Activated CD4-positive, alpha-beta T cell treated with anti-CD3 and anti-CD28 coated beads, Interleukin-2, amount 50 U/mL, for 24 hours (primary cell): ENCODE measurements around the gene FBXO38.

ENCODE experiments used
- DNase-seq, 2 donors: peaks; one replicate each; pipeline ENCODE4 v3.0.0-alpha.2; 2020; ENCODE audit warnings: low read depth in 1 of 2, low spot score in 1 of 2

Gene FBXO38

DNA sequence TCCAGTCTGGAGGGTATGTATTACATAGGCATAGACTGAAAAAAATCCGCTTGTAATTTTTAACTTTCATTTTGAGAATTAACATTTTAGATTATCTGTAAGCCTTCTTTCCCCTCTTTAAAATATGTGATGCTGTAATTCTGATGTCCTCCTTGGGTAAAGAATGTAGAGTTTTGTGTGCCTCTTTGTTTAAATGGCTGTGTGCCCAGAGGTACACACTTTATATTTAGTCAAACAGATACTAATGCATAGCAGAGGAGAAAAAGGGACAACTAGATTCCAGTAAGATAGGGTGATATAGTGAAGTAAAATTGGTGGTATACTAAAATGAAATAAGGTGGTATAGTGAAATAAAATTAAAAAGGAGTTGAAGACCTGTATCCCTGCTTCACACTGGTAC is 1.3 kb downstream of the FBXO38 start:
- DNase-seq: no peak

DNA sequence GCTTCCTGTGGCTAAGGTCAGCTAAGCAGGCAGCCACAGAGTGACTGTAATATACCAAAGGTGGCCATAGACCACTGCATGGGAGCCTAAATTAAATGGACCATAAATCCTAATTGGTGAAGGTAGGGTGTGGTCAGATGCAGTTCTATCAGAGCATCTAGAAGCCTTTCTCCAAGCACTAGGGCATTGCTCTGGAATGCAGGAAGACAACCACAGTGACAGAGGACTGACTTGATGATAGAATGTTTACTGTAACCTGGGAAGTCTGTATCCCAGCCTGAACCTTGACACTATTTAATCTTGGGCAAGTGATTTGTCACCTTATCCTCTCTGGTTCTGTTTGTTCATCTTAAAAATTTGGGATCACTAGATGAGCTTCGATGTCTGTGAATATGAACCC is 2.3 kb downstream of the FBXO38 start:
- DNase-seq: no peak

DNA sequence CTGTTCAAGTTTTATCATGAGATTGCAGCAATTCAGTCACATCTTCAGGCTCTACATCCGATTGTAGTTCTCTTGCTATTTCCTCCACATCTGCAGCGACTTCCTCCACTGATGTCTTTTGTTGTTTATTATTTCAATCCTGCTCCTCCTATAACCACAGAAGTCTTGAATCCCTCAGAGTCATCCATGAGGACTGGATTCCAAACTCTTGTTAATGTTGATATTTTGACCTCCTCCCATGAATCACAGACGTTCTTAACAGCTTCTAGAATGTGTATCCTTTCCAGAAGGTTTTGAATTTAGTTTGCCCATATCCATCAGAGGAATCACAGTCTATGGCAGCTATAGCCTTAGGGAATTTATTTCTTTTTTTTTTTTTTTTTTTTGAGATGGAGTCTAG is 3.6 kb downstream of the FBXO38 start:
- no peak for DNase-seq

DNA sequence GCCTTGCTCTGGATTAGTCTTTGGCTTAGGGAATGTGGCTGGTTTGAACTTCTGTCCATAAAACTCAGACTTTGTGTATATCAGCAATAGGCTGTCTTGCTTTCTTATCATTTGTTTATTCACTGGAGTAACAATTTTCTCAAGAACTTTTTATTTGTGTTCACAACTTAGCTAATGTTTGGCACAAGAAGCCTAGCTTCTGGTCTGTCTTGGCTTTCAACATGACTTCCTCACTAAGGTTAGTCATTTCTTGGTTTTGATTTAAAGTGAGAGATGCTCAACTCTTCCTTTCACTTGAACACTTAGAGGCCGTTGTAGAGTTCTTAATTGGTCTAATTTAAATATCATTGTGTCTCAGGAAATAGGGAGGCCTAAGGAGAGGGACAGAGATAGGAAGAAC is 4.9 kb downstream of the FBXO38 start:
- no peak for DNase-seq

DNA sequence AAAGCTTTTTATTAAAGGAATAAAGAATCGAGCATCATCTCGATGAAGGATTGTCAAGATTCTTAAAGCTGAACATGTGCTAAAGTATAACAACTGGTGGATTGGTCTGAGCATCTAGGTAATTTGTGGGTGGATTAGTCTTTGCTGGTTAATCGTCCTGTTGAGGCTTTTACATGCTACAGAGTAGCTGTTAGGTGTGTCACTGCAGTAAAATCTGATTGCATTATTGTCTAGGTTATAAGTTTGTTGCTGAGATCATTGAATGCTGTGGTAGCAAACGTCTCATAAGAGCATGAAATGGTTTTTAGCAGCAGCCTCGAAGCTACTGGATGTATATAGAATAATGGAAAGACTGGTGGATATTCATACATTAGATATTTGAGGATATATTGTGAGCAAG is 7.2 kb downstream of the FBXO38 start:
- no peak for DNase-seq

DNA sequence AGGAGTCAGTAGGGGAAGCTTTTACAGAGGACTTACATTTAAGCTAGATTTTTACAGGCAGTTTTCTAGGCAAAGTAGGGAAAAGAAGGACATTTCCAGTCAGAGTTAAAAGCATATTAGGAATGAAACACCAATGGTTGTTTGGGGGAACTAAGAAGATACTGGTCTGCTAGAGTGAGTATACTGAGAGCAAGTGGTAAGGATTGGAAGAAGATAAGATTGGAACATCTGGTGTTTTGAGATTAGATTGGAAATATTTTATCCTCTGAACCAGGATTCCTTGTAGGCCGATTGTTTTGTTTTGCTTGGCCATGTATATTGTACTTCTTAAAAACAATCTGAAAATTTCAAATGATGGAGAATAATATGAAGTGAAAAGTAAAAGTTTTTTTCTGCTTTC is 7.7 kb downstream of the FBXO38 start:
- DNase-seq: no peak

DNA sequence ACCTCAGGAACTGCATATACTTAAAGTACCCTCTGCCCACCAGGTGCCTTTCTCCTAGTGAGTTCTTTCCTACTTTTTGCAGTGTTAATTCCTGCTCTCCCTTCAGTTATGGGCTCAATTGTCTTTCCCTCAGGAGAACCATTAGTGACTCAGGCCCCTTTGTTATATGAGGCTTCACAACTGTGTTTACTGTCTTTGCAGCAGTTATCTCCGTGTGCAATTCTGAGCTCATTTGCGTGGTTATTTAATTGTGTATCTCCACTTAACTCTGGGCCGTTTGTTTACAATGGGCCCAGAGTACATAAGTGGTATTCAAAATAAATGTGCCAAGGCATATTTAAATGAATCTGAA is 9.6 kb downstream of the FBXO38 start:
- DNase-seq: no peak

DNA sequence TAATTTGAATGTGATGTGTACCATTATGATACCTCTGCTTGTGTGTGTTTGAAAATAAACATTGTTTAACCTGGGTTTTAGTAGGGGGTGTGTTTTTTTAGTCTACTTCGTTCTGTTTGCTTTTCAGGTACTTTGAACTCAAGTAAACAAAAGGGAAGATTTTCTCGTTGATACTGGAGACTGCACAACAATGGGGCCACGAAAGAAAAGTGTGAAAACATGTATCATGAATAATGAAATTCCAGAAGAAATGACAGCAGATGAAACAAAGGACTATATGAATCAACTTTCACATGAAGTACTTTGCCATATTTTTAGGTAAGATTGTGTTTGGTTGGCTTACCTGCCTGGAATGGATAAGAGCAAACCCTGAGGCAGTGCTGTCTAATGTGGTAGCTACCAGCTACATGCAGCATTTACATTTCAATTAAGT is 10.8 kb downstream of the FBXO38 start:
- no peak for DNase-seq

DNA sequence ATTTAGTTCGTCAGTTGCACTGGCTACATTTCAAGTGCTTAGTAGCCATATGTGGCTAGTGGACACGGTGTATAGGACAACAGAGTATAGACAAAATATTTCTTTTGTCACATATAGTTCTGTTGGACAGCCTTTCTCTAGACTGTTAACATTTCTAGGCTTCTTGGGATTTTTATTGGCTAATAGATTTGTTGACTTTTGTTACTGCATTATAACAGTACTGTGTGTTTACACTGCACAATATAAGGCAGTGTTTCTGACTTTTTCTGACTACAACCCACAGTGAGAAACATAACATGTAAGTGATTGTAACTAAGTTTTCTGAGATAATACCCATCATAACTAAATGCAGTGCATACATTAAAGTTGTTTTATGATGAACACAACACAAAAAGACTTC is 11.3 kb downstream of the FBXO38 start:
- DNase-seq: no peak

DNA sequence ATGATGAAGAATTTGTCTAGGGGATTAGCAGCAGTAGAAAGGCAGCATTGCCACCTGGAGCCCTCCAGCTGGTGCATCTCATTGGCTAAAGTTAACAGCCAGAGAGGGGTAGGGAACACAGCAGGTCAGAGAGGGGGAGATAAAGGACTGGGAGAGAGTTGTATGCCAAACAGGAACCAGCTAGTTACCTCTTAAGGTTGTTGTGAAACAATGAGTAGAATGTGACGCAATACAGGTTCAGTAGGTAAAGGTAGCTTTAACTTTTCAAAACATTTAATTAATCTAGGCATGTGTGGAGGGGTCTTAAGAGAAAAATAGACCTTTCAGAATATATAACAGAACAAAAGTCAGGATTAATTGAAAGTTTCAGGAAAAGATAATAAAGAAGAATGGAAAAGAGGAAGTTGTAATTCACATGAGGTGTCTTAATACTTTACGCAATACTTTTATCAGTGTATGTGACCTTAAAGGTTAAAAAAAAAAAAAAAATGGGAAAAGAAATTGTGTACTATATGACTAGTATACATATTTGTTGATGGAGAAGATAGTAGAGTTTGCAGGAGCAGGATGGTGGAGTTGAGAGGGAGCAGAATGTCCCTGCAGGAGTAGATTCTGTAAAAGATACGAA is 14.3 kb downstream of the FBXO38 start:
- DNase-seq: no peak

DNA sequence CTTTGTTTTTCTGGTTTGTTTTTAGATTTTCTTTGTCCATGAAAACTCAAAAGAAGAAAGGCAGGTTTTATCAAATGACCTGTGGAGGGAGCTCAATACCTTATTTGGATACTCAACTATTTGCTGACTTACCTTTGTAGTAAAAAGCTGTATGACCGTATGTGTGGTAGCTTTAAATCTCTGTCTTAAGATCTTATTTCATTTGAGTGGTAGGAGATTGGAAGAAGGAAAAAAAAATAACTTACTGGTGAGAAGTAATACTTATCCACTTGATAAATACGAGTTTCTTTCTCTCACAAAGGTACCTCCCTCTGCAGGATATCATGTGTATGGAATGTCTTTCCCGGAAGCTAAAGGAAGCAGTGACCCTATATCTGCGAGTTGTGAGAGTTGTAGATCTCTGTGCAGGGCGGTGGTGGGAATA is 15.0 kb downstream of the FBXO38 start:
- no peak for DNase-seq

DNA sequence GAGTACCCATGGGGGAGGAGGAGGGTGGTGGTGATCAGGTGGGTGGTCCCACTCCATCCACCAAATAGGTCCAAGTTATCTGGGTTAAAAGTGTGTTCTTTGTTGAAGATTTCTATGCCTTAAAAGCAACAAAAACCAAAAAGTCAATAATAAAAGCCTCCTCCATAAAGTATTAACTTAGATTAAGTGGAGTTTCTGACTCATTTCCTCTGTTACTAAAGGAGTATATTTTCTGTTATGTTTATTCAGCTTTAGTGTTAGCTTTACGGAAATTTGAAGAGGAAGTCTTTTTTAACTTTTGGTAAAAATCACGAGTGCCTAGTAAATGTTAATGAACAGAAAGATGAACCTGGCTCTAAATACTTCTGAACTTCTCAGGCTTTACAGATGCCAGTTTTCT is 17.8 kb downstream of the FBXO38 start:
- no peak for DNase-seq

DNA sequence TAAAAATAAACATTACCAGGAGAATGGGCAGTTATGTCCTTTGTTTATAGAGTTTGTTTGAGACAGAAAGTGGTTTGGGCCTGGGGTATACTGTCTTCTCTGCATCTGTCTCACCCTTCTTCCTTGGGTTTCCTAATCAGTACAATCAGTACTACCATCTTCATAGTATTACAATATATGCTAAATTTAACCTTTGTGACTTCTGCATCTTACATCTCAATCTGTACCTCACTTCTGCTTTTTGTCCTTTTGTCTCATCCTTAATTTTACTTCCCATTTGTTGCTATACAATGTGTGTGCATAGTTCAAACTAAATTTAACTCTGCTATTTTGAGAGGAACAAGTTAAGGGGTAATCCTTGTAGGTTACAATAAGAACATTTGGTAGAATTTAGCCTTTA is 19.6 kb downstream of the FBXO38 start:
- no peak for DNase-seq

DNA sequence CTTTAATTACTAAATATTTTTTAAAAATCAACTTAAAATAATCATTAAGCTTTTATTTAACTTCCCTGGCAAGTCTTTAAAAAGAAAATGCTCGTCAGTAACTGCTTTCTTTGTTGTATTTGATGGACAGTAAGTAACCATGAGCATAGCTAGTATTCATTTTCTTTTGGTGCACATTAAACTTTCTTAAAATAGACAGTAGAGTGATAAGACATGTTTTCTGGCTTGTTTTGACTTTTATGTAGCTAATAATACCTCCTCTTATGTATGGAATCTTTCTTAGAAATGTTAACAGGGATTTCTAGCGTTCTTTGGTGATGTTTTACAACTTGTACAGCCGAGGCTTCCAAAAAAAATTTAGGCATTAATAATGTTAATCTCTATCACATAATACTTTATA is 22.6 kb downstream of the FBXO38 start:
- no peak for DNase-seq

DNA sequence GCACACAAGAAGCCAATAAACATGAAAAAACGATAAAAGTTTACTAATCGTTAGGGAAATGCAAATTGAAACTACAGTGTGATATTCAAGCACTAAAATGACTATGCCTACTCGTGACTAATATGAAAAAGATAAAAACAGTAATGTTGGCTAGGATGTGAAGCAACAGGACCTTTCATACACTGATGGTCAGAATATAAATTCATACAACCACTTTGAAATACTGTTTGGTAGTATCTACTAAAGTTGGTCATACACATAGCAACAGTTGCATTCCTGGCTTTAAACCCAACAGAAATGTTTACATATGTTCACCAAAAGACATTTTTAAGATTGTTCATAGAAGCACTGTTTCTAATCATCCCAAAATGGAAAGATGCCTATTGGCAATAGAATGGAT is 24.3 kb downstream of the FBXO38 start:
- no peak for DNase-seq

DNA sequence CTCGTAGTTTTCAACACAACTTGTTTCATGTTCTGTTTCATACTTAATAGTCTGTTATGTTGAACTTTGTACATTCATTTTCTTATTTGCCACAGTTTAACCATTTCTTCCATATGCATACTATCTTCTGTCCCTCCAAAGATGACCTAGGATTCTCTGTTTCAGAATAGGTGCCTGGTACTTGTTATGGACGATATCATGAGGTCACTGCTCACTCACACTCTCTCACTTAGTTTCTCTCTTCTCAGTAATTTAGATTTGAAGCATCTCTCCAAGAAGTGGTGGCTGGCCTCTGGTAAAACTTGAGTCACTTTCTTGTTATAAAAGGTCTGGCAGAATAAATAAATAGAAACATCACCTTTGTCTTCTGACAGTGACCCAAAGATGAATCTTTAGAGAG is 28.4 kb downstream of the FBXO38 start:
- DNase-seq: no peak

DNA sequence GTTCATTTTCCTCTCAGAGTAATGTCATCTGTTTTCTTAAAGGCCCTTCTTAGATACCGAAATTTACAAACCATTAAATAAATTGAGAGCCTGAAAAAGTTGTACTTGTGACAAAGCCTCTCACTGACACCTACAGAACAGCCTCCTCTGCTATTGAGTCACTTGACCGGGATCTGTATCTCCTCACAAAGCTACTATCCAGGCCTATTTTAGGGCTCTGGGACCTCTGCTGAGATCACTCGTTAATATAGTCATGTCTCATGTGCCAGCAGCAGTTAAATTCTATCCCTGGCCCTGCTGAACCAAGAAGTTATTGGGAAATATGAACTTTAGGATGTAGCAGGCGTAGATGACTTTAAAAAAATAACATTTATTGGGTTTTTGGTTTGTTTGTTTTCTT is 31.1 kb downstream of the FBXO38 start:
- no peak for DNase-seq

DNA sequence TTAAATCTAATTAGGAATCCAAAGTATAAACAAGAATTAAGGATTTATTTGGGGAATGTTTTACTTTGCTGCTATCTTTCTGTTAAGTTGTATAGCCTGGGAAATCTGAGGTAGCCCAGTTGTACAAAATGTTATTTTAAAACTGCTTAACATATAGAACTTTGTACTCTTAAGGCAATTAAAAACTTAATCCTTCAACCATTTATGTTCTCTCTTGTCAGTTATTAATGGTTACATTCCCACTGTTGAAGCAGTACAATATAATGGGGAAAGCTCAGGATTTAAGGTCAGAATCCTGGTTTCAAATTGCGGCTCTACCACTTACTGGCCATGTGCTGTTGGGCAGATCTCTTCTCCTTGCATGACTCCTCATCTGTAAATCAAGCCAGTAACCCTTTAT is 32.7 kb downstream of the FBXO38 start:
- no peak for DNase-seq

DNA sequence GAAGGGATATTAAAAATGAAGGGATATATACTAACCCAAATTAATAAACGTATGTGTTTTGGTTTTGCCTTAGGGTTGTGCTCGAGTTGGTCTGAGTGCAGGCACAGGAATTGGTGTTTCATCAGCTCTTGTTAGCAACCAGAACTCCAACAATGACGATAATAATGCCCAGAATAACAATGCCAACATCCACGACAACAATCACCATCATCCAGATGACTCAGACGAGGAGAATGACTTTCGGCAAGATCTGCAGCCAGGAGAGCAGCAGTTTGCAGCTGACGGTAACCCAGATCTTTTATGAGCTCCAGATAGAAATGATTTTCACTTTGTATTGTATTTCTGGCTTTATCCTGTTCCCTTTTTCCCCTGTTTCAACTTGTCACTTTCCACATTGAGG is 33.2 kb downstream of the FBXO38 start:
- no peak for DNase-seq

DNA sequence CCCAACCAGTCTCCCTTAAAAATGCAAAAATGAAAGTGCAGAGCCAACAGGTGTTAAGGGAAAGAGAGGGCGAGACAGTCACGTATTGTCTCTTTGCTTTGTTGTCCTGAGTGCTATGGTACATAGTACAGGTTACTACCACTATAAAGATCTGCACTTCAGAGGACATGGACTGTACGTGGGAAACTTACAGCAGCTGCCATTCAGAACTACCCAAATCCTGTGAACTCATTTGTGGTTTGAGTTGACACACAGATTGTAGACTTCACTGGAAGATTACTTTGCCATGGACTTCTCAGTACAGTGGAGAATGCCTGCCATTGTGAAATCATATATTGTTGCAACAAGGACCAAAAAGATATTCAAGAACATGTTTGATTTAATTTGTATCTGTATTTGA is 34.8 kb downstream of the FBXO38 start:
- DNase-seq: no peak

DNA sequence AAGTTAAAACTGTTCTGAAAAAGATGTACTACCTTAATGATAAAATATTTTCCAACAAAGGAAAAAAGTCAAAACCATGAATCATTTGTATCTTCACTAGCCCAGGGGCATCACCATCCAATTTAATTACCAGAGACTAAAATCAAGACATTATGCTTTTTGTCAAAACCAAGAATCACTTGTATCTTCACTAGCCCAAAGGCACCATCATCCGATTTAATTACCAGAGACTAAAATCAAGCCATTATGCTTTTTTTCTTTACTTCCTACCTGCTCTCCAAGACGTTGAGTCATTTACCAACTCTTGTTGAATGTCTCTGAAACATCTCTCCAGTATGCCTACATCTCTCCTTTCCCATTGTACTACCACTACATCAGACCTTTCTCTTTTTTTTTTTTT is 37.9 kb downstream of the FBXO38 start:
- no peak for DNase-seq

DNA sequence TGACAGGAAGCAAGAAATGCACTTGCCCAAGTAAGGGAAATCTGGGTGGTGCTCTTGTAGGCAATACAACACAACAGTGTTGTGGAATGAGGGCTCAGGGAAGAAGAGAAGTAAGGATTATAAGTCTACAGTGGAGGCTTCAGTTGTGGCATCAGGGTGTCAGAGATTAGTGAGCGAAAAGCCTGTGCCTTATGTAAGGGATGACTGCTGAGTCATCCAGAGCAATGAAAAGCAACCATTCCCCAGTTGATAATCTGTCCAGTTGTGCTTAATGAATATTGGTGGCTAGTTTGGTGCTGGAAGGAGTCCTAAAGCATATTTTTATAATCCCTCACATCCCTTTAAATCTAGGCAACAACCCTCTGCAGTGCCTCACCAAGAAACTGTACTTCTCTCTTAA is 42.0 kb downstream of the FBXO38 start:
- no peak for DNase-seq

DNA sequence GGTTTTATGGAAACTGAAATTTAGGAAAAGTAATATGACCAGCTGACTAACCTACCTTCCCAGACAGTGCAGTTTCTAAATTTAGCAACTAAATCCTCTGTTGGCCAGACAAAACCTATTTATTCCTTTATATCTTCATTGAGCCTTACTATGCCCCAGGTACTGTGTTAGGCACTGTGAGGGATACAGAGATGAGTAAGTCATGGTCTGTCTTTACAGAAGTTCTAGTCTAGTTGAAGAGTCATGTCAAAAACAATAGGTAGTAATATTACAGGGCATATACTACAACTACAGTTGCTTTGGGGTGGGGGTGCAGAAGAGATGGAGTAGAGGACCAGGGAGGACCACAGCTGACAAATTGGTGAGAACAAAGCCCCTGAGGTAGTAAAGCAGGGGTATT is 42.8 kb downstream of the FBXO38 start:
- no peak for DNase-seq
